CD4-positive, CD25-positive, alpha-beta regulatory T cell (primary cell): Measurements from ENCODE around the gene PTPRG. TPM values are rescaled to one million over a fixed set of nuclear protein-coding genes. Genes with fewer than 3 reads are reported as not detected.

ENCODE experiments used
- ATAC-seq, 2 donors: fragments of 150-1000 bp; cut with Tn5 transposase; one replicate each; pipeline ENCODE4 v1.10.0; 2021; ENCODE audit warnings: low read depth in 2 of 2, moderate number of reproducible peaks in 2 of 2, moderate library complexity in 1 of 2
- DNase-seq, 3 donors: peaks; one replicate each; pipeline versions ENCODE4 v3.0.0 to v3.0.0-alpha.2; 2012 to 2022; ENCODE audit warnings: mixed read lengths in 1 of 3
- H3K27ac ChIP-seq: one replicate; pipeline ENCODE4 v1.7.0; 2013; ENCODE audit warnings: mild to moderate bottlenecking, low read length; ENCODE audit not compliant: insufficient read depth, poor library complexity, severe bottlenecking
- H3K27me3 ChIP-seq: one replicate; pipeline ENCODE4 v1.7.0; 2013; ENCODE audit warnings: low read length; ENCODE audit not compliant: control insufficient read depth, insufficient read depth
- H3K36me3 ChIP-seq: one replicate; pipeline ENCODE4 v1.7.0; 2013; ENCODE audit warnings: mild to moderate bottlenecking, low read length, moderate library complexity; ENCODE audit not compliant: control insufficient read depth, insufficient read depth
- H3K4me1 ChIP-seq: 2 replicates; pipeline ENCODE4 v1.7.0; 2013; ENCODE audit warnings: mild to moderate bottlenecking, low read length; ENCODE audit not compliant: insufficient read depth, control insufficient read depth, poor library complexity, severe bottlenecking
- H3K4me3 ChIP-seq: one replicate; pipeline ENCODE4 v1.7.0; 2013; ENCODE audit warnings: low read depth, mild to moderate bottlenecking, low read length, moderate library complexity
- H3K9me3 ChIP-seq, 2 experiments: 1 replicate in 1 of 2; 2 replicates in 1 of 2; pipeline ENCODE4 v1.7.0; 2013; ENCODE audit warnings: low read length in 2 of 2, mild to moderate bottlenecking in 1 of 2, moderate library complexity in 1 of 2; ENCODE audit not compliant: control insufficient read depth in 2 of 2
- H3K27ac Mint-ChIP-seq, 3 donors: one replicate each; pipeline ENCODE4 v1.8.0; 2020 to 2022; ENCODE audit warnings: mild to moderate bottlenecking in 3 of 3, mixed read lengths in 3 of 3, moderate library complexity in 2 of 3
- H3K27me3 Mint-ChIP-seq: one replicate; pipeline ENCODE4 v1.8.0; 2022; ENCODE audit warnings: mild to moderate bottlenecking, mixed read lengths
- H3K36me3 Mint-ChIP-seq: one replicate; pipeline ENCODE4 v1.8.0; 2020; ENCODE audit warnings: mixed read lengths
- H3K4me1 Mint-ChIP-seq, 4 donors: one replicate each; pipeline ENCODE4 v1.8.0; 2020 to 2022; ENCODE audit warnings: mixed read lengths in 4 of 4, mild to moderate bottlenecking in 1 of 4
- H3K4me3 Mint-ChIP-seq, 4 donors: one replicate each; pipeline ENCODE4 v1.8.0; 2020 to 2022; ENCODE audit warnings: mild to moderate bottlenecking in 4 of 4, mixed read lengths in 4 of 4, moderate library complexity in 3 of 4
- H3K9me3 Mint-ChIP-seq, 7 donors: one replicate each; pipeline ENCODE4 v1.8.0; 2020 to 2022; ENCODE audit warnings: mixed read lengths in 7 of 7, mild to moderate bottlenecking in 3 of 7, moderate library complexity in 2 of 7
- polyA plus RNA-seq, 4 donors: library from polyadenylated mRNA; unstranded; fragments of 300-500 nt; fragmentation: Illumina TruSeq; gene quantifications; one replicate each; pipeline ENCODE4 v1.2.3, GENCODE V29; 2021
- total RNA-seq: library from RNA; stranded (reverse); gene quantifications from one replicate; pipeline ENCODE4 v1.2.3, GENCODE V29; 2022

Gene PTPRG
- total and polyA plus RNA-seq, 5 donors from 2014 or later, result not detected

DNA sequence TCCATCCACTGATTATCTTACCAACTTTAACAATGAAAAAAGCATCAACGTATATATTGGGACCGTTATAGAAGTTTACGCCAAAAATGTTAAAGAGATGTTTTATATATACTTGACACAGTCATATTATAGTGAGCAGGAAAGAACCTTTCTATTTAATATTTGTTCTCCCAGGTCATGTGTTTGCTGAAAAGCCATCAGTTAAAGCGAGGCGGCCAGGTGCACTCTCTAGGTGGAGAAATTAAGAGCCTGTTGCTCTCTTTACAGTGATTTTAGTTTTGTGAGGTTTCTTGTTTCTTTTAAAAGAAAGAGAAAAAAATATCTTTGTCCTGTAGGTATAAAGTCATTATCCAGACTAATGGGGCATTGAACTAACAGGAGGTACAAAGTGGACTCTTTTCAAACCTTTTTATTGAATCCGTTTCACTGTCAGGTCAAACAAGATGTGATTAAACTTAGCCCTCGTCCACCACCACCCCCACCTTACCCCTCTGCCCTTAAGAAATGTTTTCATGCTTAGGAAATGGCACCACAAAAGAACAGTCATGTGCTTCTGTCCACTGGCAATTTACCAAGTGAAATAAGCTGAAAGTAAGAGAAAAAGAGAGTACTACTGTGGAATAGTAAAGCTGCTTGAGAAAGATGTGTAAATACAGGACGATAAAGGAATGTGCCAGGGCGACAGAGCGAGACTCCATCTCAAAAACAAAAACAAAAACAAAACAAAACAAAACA, 279.9 kb downstream of the PTPRG start:
- no peaks in the 10 kb centered on the region for H3K27me3 ChIP-seq
- no peak overlapping the region for H3K4me3 ChIP-seq
- no peaks in the 10 kb centered on the region for H3K36me3 ChIP-seq
- Mint-ChIP-seq H3K27ac (no peak overlapping the region), H3K27me3 (no peaks in the 10 kb centered on the region), H3K36me3 (no peaks in the 10 kb centered on the region), H3K4me1 (no peaks in the 10 kb centered on the region), H3K4me3 (no peak overlapping the region), H3K9me3 (no peaks in the 10 kb centered on the region)
- no peaks in the 10 kb centered on the region for H3K9me3 ChIP-seq
- ATAC-seq, result no peak
- H3K4me1 ChIP-seq, result no peaks in the 10 kb centered on the region
- DNase-seq, result no peak
- H3K27ac ChIP-seq, result no peak overlapping the region

DNA sequence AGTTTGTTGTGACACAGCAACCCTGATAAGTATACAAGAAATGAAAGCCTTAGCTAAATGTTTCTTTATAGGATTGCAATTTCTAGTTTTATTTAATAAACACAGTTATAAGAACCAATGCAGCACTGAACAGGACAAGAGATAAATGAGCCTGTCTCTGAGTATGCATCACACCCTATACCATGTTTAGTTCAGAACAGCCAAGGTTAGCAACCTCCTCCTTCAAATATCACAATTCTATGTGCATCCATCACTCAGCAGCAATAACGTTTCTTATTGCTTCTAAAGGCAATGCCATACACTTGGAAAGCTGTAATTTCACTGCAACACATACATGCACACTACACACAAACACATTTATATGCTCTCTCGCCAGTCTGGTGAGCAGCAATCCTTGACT, 280.6 kb downstream of the PTPRG start:
- Mint-ChIP-seq H3K4me3 (no peak overlapping the region), H3K36me3 (no peaks in the 10 kb centered on the region), H3K4me1 (no peaks in the 10 kb centered on the region), H3K27ac (no peak overlapping the region), H3K27me3 (no peaks in the 10 kb centered on the region), H3K9me3 (no peaks in the 10 kb centered on the region)
- H3K36me3 ChIP-seq, result no peaks in the 10 kb centered on the region
- no peak for DNase-seq
- H3K27me3 ChIP-seq, result no peaks in the 10 kb centered on the region
- H3K9me3 ChIP-seq, result no peaks in the 10 kb centered on the region
- ATAC-seq, result no peak
- H3K4me1 ChIP-seq, result no peaks in the 10 kb centered on the region
- H3K4me3 ChIP-seq, result no peak overlapping the region
- H3K27ac ChIP-seq, result no peak overlapping the region

DNA sequence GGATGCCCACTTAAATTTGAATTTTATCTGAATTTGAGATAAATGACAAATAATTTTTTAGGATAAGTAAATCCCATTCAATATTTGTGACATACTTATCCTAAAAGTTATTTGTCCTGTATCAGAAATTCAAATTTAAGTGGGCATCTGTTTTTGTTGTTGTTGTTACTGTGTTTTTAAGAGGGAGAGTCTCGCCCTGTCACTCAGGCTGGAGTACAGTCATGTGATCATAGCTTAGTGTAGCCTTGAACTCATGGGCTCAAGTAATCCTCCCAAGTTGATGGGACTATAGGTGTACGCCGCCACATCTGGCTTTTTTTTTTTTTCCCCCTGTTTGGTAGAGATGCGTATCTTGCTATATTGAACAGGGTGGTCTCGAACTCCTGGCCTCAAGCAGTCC, 283.0 kb downstream of the PTPRG start:
- Histone ChIP-seq H3K9me3 (no peaks in the 10 kb centered on the region), H3K36me3 (no peaks in the 10 kb centered on the region), H3K27me3 (no peaks in the 10 kb centered on the region), H3K4me1 (no peaks in the 10 kb centered on the region), H3K27ac (no peak overlapping the region), H3K4me3 (no peak overlapping the region)
- ATAC-seq (no peak), DNase-seq (no peak)
- Mint-ChIP-seq H3K9me3 (peaks cover 0 to 3% (median 0%) of the 10 kb centered on the region in 7 donors), H3K27me3 (no peaks in the 10 kb centered on the region), H3K27ac (no peak overlapping the region), H3K36me3 (no peaks in the 10 kb centered on the region), H3K4me1 (no peaks in the 10 kb centered on the region), H3K4me3 (no peak overlapping the region)

DNA sequence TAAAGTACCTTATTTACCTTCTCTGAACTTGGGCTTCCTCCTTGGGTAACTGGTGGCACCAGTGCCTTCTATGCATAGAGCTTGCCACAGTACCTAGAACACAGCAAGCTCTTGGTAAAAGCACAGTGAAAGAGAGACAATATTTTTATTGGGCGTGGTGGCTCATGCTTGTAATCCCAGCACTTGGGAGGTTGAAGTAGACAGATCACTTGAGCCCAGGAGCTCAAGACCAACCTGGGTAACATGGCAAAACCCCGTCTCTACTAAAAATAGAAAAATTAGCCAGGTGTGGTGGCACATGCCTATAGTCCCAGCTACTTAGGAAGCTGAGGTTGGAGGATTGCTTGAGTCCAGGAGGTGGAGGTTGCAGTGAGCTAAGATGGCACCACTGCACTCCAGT, 285.1 kb downstream of the PTPRG start:
- Mint-ChIP-seq H3K4me1 (no peaks in the 10 kb centered on the region), H3K27me3 (no peaks in the 10 kb centered on the region), H3K9me3 (peaks cover 0 to 3% (median 0%) of the 10 kb centered on the region in 7 donors), H3K27ac (no peak overlapping the region), H3K36me3 (no peaks in the 10 kb centered on the region), H3K4me3 (no peak overlapping the region)
- H3K4me1 ChIP-seq, result no peaks in the 10 kb centered on the region
- no peaks in the 10 kb centered on the region for H3K27me3 ChIP-seq
- H3K4me3 ChIP-seq, result no peak overlapping the region
- DNase-seq (no peak), ATAC-seq (no peak)
- no peaks in the 10 kb centered on the region for H3K36me3 ChIP-seq
- no peak overlapping the region for H3K27ac ChIP-seq
- no peaks in the 10 kb centered on the region for H3K9me3 ChIP-seq

DNA sequence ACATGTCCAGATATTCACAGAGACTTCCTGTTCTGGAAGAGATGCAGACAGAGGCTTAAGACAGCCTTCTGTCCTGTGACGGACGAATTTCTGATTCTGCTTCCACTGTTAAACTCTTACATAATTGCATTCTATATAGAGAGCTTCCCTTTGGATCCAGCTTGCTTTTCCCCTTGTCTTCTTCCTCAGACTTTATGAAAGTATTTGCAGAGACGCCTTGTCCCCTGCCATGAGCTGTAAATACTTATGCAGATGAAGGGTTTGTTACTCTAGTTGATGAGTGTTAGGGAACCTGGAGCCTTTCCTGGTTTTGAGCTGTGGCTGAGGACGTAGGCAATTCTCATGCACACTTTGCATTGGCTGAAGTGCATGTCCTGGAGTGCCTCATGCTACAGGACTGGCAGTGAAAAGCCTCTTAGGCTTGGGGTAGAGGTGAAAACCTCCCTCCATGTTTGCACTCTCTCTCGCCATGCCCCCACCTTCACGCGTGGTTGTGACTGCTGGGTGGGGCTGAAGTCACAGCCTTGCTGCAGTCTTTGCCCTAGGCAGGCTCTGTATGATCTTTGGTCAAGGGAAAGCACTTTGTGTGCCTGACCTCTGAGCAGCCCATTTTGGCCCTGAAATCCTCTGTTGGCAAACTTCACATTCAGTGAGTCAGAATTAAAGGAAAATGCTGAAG, 286.6 kb downstream of the PTPRG start:
- Mint-ChIP-seq H3K36me3 (no peaks in the 10 kb centered on the region), H3K4me1 (no peaks in the 10 kb centered on the region), H3K9me3 (peaks cover 0 to 3% (median 0%) of the 10 kb centered on the region in 7 donors), H3K4me3 (no peak overlapping the region), H3K27ac (no peak overlapping the region), H3K27me3 (no peaks in the 10 kb centered on the region)
- Histone ChIP-seq H3K36me3 (no peaks in the 10 kb centered on the region), H3K9me3 (no peaks in the 10 kb centered on the region), H3K27me3 (no peaks in the 10 kb centered on the region), H3K4me3 (no peak overlapping the region), H3K4me1 (no peaks in the 10 kb centered on the region), H3K27ac (no peak overlapping the region)
- DNase-seq, result no peak
- no peak for ATAC-seq

DNA sequence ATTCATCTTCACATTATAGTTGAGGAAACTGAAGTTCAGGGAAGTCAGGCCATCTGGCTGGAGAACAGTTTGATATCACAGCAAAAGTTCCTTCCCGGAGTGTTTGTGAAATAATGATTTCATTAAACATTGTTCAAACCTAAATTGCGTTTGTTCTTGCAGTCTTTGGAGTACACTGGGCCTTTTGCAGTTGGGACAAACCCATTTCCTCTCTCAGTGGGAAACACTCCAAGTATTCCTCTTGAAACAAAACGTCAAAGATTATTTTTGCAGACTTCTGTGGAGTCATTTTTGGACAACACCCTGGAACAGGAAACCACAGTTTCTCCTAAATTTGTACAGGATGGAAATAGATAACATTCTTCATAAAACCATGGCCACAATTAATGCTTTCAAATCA, 287.5 kb downstream of the PTPRG start:
- no peaks in the 10 kb centered on the region for H3K27me3 Mint-ChIP-seq
- Histone ChIP-seq H3K27me3 (no peaks in the 10 kb centered on the region), H3K9me3 (no peaks in the 10 kb centered on the region), H3K4me1 (no peaks in the 10 kb centered on the region), H3K27ac (no peak overlapping the region), H3K4me3 (no peak overlapping the region), H3K36me3 (no peaks in the 10 kb centered on the region)
- H3K4me1 Mint-ChIP-seq, result no peaks in the 10 kb centered on the region
- ATAC-seq (no peak), DNase-seq (no peak)
- H3K27ac Mint-ChIP-seq, result no peak overlapping the region
- no peak overlapping the region for H3K4me3 Mint-ChIP-seq
- peaks cover 0 to 3% (median 0%) of the 10 kb centered on the region in 7 donors for H3K9me3 Mint-ChIP-seq
- no peaks in the 10 kb centered on the region for H3K36me3 Mint-ChIP-seq

- no peak for ATAC-seq
- Histone ChIP-seq H3K36me3 (no peaks in the 10 kb centered on the region), H3K4me3 (no peak overlapping the region), H3K9me3 (no peaks in the 10 kb centered on the region), H3K27me3 (no peaks in the 10 kb centered on the region), H3K27ac (no peak overlapping the region), H3K4me1 (no peaks in the 10 kb centered on the region)
- Mint-ChIP-seq H3K4me1 (no peaks in the 10 kb centered on the region), H3K4me3 (no peak overlapping the region), H3K9me3 (no peaks in the 10 kb centered on the region), H3K27ac (no peak overlapping the region), H3K27me3 (no peaks in the 10 kb centered on the region), H3K36me3 (no peaks in the 10 kb centered on the region)
- DNase-seq, result no peak
These were observed 292.5 kb downstream of the PTPRG start for GRCh38 chr3:61853912-61854311.

DNA sequence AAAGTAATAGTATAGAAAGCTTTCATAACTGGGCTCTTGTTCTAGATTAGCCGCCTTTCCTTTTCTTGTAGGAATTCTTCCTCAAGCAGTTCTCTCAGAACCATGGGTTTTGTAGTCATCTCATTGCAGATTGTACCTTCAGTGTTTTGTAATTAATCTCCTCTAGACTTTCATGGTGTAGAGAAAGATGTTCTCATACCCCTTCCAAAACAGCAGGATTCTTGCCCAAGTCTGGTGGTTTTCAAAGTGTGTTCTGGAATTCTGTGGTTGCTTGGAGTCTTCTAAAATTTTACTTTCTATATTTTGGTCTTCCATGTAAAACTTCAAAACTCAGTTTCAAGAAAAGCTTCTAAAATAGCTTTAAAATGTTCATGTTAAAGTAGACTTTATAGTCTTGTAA, 293.8 kb downstream of the PTPRG start:
- no peaks in the 10 kb centered on the region for H3K27me3 ChIP-seq
- no peak for ATAC-seq
- no peaks in the 10 kb centered on the region for H3K27me3 Mint-ChIP-seq
- no peaks in the 10 kb centered on the region for H3K36me3 Mint-ChIP-seq
- no peaks in the 10 kb centered on the region for H3K4me1 Mint-ChIP-seq
- no peak for DNase-seq
- H3K4me1 ChIP-seq, result no peaks in the 10 kb centered on the region
- H3K4me3 ChIP-seq, result no peak overlapping the region
- no peak overlapping the region for H3K4me3 Mint-ChIP-seq
- no peak overlapping the region for H3K27ac ChIP-seq
- H3K36me3 ChIP-seq, result no peaks in the 10 kb centered on the region
- H3K27ac Mint-ChIP-seq, result no peak overlapping the region
- H3K9me3 ChIP-seq, result no peaks in the 10 kb centered on the region
- no peaks in the 10 kb centered on the region for H3K9me3 Mint-ChIP-seq
